Mucosa of rectum (tissue), 2 donors: ENCODE data around the gene COPS4.

Experiments
- H3K27ac ChIP-seq, 2 donors: one replicate each; pipeline ENCODE4 v1.7.0; 2013; ENCODE audit warnings: inconsistent platforms in 2 of 2, low read depth in 2 of 2, low read length in 2 of 2
- H3K27me3 ChIP-seq, 2 donors: one replicate each; pipeline ENCODE4 v1.7.0; 2013; ENCODE audit warnings: low read length in 2 of 2; ENCODE audit not compliant: control insufficient read depth in 2 of 2, insufficient read depth in 2 of 2
- H3K36me3 ChIP-seq, 2 donors: one replicate each; pipeline ENCODE4 v1.7.0; 2013; ENCODE audit warnings: low read length in 2 of 2; ENCODE audit not compliant: control insufficient read depth in 2 of 2, insufficient read depth in 2 of 2
- H3K4me1 ChIP-seq, 2 donors: one replicate each; pipeline ENCODE4 v1.7.0; 2013; ENCODE audit warnings: low read length in 2 of 2, mild to moderate bottlenecking in 1 of 2; ENCODE audit not compliant: control insufficient read depth in 2 of 2, insufficient read depth in 2 of 2
- H3K4me3 ChIP-seq, 2 donors: one replicate each; pipeline ENCODE4 v1.7.0; 2013; ENCODE audit warnings: low read length in 2 of 2
- H3K9ac ChIP-seq, 2 donors: one replicate each; pipeline ENCODE4 v1.7.0; 2013; ENCODE audit warnings: low read length in 2 of 2, low read depth in 1 of 2, mild to moderate bottlenecking in 1 of 2
- H3K9me3 ChIP-seq, 2 donors: one replicate each; pipeline ENCODE4 v1.7.0; 2013; ENCODE audit warnings: low read length in 2 of 2; ENCODE audit not compliant: control insufficient read depth in 2 of 2
- donor health status: healthy.
- donor health status: Normal muscosa, but diverticular disease.

COPS4 gene

GRCh38 chr4:83010111-83010521 is 24.9 kb upstream of the COPS4 start:
- peak overlapping the region; percentile 85 to 90 for H3K27ac ChIP-seq
- H3K4me1 ChIP-seq: peaks cover 22 to 24% of the 10 kb centered on the region in 2 donors
- no peaks in the 10 kb centered on the region for H3K36me3 ChIP-seq
- H3K4me3 ChIP-seq: peak overlapping the region; percentile 76 to 84
- H3K9ac ChIP-seq: peak overlapping the region; percentile 79 to 84
- H3K9me3 ChIP-seq: no peaks in the 10 kb centered on the region
- no peaks in the 10 kb centered on the region for H3K27me3 ChIP-seq

DNA sequence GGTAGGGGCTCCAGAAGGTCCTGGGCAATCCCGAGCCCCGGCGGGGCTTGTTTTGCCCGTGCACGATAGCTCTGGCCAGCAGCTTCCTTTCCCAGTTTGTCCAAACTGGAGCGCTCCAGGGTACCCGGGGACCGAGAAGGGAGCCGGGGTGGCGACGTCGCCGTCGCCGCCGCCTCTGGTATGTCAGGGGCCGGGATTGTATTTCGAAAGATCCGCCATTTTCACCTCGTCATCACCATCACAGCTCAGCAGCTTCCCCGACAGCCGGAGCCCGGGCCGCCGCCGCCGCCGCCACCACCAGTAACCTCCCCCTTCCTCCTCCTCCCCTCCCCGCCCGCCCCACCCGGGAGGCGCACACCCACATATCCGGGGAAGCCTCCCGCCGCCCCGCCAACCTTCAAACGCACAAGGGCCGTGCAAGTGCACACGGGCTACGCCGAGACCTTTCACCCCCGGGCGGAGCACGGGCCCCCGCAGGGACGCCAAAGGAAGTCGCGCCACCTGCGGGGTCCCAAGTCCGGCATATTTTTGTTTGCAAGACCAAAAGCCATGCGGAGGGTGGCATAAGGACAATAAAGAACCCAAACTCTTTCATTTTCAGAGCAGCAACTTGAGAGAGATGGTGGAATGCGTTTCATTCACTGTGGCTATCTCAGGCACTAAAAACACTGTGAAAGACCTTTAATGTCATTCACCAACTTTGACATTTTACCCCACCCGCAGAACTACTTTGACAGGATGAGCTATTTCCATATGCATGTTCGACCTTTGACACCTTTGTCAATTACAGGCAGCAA is 24.3 kb upstream of the COPS4 start, which contains the start of gene LIN54:
TSS of gene LIN54 (minus strand) at position 302 of the 797 bp plus-strand sequence. CDS start 25,979 bp downstream, outside the sequence.
- no peaks in the 10 kb centered on the region for H3K27me3 ChIP-seq
- H3K9me3 ChIP-seq: no peaks in the 10 kb centered on the region
- peak within 1 kb of the TSS; percentile 79 to 84 for H3K9ac ChIP-seq

DNA sequence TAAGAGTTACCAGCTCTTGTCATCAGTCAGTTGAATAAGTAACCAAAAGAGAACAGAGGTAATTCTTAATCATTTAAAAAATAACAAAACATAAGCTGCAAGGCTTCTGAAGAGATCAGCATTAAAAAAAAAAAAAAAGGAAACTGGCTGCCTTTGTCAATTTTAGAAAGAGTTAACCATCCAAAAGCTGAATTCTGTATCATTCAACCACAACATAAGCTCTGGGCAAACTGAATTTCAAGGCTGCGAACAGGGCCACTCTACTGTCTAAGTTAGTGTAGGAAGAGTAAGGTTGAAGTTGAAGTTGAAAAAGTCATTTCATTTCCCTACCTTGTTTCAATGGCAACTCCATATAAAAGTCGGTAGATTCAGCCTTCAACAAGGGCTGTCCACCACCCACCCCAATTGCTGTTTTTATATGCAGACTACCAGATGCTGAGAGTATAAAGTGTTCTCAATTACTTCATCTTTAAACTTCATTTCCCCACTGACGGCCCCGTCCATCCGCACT is 23.2 kb upstream of the COPS4 start:
- Histone ChIP-seq H3K27me3 (no peaks in the 10 kb centered on the region), H3K36me3 (no peaks in the 10 kb centered on the region), H3K4me3 (peak overlapping the region; percentile 78 to 82), H3K9ac (peak overlapping the region; percentile 65 to 80), H3K9me3 (no peaks in the 10 kb centered on the region), H3K27ac (peak overlapping the region; percentile 71 to 79), H3K4me1 (peaks cover 22 to 24% of the 10 kb centered on the region in 2 donors)

More for the DNA sequence above, 24.3 kb upstream of the COPS4 start, which contains the start of gene LIN54:
- Histone ChIP-seq H3K4me3 (peak within 1 kb of the TSS; percentile 84 to 88), H3K27ac (peak within 1 kb of the TSS; percentile 85 to 90), H3K36me3 (no peaks in the 10 kb centered on the region), H3K4me1 (peaks cover 22 to 24% of the 10 kb centered on the region in 2 donors)

GRCh38 chr4:83012200-83012686 is 22.7 kb upstream of the COPS4 start:
- Histone ChIP-seq H3K27ac (peak overlapping the region; percentile 71 to 79), H3K27me3 (no peaks in the 10 kb centered on the region), H3K36me3 (no peaks in the 10 kb centered on the region), H3K4me1 (peaks cover 22 to 24% of the 10 kb centered on the region in 2 donors), H3K9me3 (no peaks in the 10 kb centered on the region), H3K4me3 (peak overlapping the region; percentile 78 to 82), H3K9ac (peak overlapping the region; percentile 65 to 80)

DNA sequence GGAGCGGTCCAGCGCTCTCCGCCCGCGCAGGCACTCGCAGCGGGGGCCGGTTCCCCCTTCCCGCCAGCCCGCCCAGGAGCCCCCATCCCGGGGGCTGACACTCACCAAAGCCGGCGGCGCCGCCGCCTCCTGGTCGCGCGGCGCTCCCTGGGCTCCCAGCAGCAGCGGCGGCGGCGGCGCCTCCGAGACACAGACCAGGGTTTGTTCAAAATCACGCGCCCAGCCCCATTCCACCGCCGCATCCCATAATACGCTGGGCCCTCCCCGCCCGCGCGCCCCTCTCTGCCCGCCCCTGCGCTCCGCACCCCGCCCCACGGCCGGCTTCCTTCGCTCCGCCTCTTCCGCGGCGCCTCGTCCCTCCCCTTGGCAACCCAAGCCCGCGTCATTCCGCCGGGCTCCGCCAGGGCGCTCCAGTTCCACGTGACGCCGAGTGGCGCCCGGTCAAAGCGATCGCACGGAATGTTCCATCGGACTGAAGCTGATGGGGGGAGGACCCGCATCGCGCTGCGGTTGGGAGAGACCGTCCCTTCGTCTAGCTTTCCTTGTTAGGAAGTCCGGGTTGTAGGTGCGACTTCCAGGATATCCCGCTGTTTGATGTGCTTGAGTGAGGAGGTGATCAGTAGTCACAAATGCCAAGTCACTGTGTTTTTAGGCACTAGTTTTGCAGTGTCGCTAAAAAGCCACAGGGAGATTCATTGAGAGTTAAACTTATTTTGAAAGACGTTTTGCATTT is 22.1 kb upstream of the COPS4 start:
- Histone ChIP-seq H3K9me3 (no peaks in the 10 kb centered on the region), H3K36me3 (no peaks in the 10 kb centered on the region), H3K9ac (peak overlapping the region; percentile 74 to 80), H3K4me1 (peaks cover 22 to 24% of the 10 kb centered on the region in 2 donors), H3K27me3 (no peaks in the 10 kb centered on the region), H3K4me3 (peak overlapping the region; percentile 82 to 92), H3K27ac (peak overlapping the region; percentile 74 to 79)

DNA sequence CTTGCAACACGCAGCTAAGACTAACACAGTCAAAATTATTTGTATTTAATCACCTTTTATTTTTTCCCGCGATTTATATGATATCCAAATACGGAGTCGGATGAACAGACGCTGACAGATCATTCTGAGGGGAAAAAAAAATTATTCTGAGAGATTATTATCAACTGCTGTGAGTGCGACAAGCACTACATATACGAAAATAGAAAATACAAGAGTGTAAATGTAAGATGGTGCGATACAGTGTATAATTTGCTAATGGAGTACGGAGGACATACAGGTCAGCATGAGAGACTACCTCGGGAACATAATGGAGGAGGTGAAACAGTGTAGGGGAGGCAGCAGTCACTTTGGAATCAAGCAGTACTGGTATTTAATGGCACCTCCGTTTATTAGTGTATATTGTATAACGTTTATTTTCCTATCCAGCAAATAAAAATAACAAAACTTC is 21.5 kb upstream of the COPS4 start:
- Histone ChIP-seq H3K36me3 (no peaks in the 10 kb centered on the region), H3K4me1 (peaks cover 22 to 24% of the 10 kb centered on the region in 2 donors), H3K4me3 (peak overlapping the region; percentile 69 to 92), H3K27me3 (no peaks in the 10 kb centered on the region), H3K9me3 (no peaks in the 10 kb centered on the region), H3K27ac (peak overlapping the region; percentile 70 to 74), H3K9ac (peak overlapping the region; percentile 63 to 74)

DNA sequence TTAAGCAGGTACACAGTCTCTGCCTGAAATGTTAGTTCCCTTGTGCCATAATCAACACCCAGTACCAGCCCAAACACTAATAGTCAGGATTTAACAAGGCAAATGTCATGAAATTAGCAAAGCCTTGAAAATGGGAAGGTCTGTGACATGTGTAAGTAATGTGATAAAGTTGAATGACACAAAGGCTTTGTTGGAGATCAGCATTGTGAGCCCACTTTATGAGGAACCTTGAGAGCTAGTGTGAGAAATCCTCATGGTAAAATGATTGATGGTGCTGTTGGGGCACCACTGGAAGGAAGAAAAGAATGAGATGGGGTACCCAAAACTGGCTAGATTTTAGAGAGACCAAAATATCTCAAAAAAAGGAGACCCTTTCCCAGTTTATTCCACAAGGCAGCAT is 21.1 kb upstream of the COPS4 start:
- peak overlapping the region in 1 of 2 donors; percentile 69 for H3K4me3 ChIP-seq
- no peaks in the 10 kb centered on the region for H3K27me3 ChIP-seq
- H3K4me1 ChIP-seq: peaks cover 22 to 24% of the 10 kb centered on the region in 2 donors
- no peaks in the 10 kb centered on the region for H3K36me3 ChIP-seq
- peak overlapping the region in 1 of 2 donors; percentile 63 for H3K9ac ChIP-seq
- no peaks in the 10 kb centered on the region for H3K9me3 ChIP-seq
- H3K27ac ChIP-seq: no peak overlapping the region

- H3K4me1 ChIP-seq: no peaks in the 10 kb centered on the region
- no peaks in the 10 kb centered on the region for H3K27me3 ChIP-seq
- H3K27ac ChIP-seq: no peak overlapping the region
- H3K4me3 ChIP-seq: no peak overlapping the region
- no peak overlapping the region for H3K9ac ChIP-seq
- no peaks in the 10 kb centered on the region for H3K36me3 ChIP-seq
- H3K9me3 ChIP-seq: no peaks in the 10 kb centered on the region
Observed at GRCh38 chr4:83019794-83020494, 15.0 kb upstream of the COPS4 start.

- H3K4me1 ChIP-seq: no peaks in the 10 kb centered on the region
- no peak overlapping the region for H3K27ac ChIP-seq
- no peak overlapping the region for H3K4me3 ChIP-seq
- no peak overlapping the region for H3K9ac ChIP-seq
- no peaks in the 10 kb centered on the region for H3K27me3 ChIP-seq
- no peaks in the 10 kb centered on the region for H3K36me3 ChIP-seq
- no peaks in the 10 kb centered on the region for H3K9me3 ChIP-seq
Observed at GRCh38 chr4:83022724-83023450, 12.1 kb upstream of the COPS4 start.
